H1 (cell line): ENCODE measurements around the gene NAA50. TPM values are rescaled to one million over a fixed set of nuclear protein-coding genes. Genes with fewer than 3 reads are reported as not detected.

Experiments used
- BCL11A ChIP-seq, 2 experiments: IDR thresholded peaks; one replicate each; pipeline ENCODE4 v1.6.1; 2011; ENCODE audit warnings: low read depth in 2 of 2, low read length in 2 of 2, mild to moderate bottlenecking in 2 of 2
- CHD2 ChIP-seq: IDR thresholded peaks from 2 replicates; pipeline ENCODE4 v1.6.1; 2012; ENCODE audit warnings: low read length, improper control_type of control experiment
- CTBP2 ChIP-seq: IDR thresholded peaks from 2 replicates; pipeline ENCODE4 v1.7.0; 2011; ENCODE audit warnings: borderline replicate concordance, mild to moderate bottlenecking, moderate library complexity, mixed read lengths, low read length; ENCODE audit not compliant: insufficient read depth, insufficient read length
- CTCF ChIP-seq, 3 experiments: IDR thresholded peaks; 1 replicate in 2 of 3; 2 replicates in 1 of 3; pipeline versions ENCODE4 v1.5.1 to v1.6.1; 2011; ENCODE audit warnings: low read length in 3 of 3, mild to moderate bottlenecking in 3 of 3, inconsistent platforms in 2 of 3, low read depth in 1 of 3, moderate library complexity in 1 of 3; ENCODE audit not compliant: insufficient read depth in 1 of 3; ENCODE audit errors: control extremely low read depth in 1 of 3
- EP300 ChIP-seq, 2 experiments: IDR thresholded peaks; 1 replicate in 1 of 2; 2 replicates in 1 of 2; pipeline ENCODE4 v1.6.1; 2011 to 2012; ENCODE audit warnings: low read depth in 2 of 2, low read length in 2 of 2, mild to moderate bottlenecking in 2 of 2, borderline replicate concordance in 1 of 2, inconsistent platforms in 1 of 2, moderate library complexity in 1 of 2
- EZH2 ChIP-seq: fragments of 200-600 bp; sonication (generic); IDR thresholded peaks from 2 replicates; pipeline ENCODE4 v1.7.1; 2012; ENCODE audit warnings: low read depth, mild to moderate bottlenecking, moderate library complexity, low read length, inconsistent platforms; ENCODE audit not compliant: severe bottlenecking
- FOSL1 ChIP-seq: IDR thresholded peaks from 2 replicates; pipeline ENCODE4 v1.6.1; 2011; ENCODE audit warnings: mild to moderate bottlenecking, low read depth, low read length, moderate library complexity; ENCODE audit not compliant: insufficient read depth
- GABPA ChIP-seq: IDR thresholded peaks from 2 replicates; pipeline ENCODE4 v1.6.1; 2011; ENCODE audit warnings: mild to moderate bottlenecking, low read length, moderate library complexity, borderline replicate concordance; ENCODE audit not compliant: insufficient read depth
- HDAC2 ChIP-seq, 2 experiments: fragments of 300-600 bp in 1 of 2; sonication (generic) in 1 of 2; IDR thresholded peaks; 2 replicates each; pipeline ENCODE4 v1.6.1; 2011 to 2012; ENCODE audit warnings: low read depth in 2 of 2, low read length in 2 of 2, mild to moderate bottlenecking in 2 of 2, moderate library complexity in 2 of 2, borderline replicate concordance in 1 of 2, inconsistent platforms in 1 of 2
- KDM5A ChIP-seq: fragments of 200-600 bp; IDR thresholded peaks from 2 replicates; pipeline ENCODE4 v1.7.1; 2012; ENCODE audit warnings: mild to moderate bottlenecking, low read length, inconsistent platforms, mixed read lengths
- MAFK ChIP-seq: IDR thresholded peaks from 2 replicates; pipeline ENCODE4 v1.6.1; 2012; ENCODE audit warnings: low read depth, mild to moderate bottlenecking, improper control_type of control experiment, low read length
- MAX ChIP-seq: IDR thresholded peaks from 2 replicates; pipeline ENCODE4 v1.6.1; 2012; ENCODE audit warnings: inconsistent platforms
- NRF1 ChIP-seq: IDR thresholded peaks from 2 replicates; pipeline ENCODE4 v1.6.1; 2011; ENCODE audit warnings: mild to moderate bottlenecking, low read depth, low read length, improper control_type of control experiment
- PHF8 ChIP-seq: fragments of 200-600 bp; sonication (generic); conservative IDR thresholded peaks from 2 replicates; pipeline ENCODE4 v1.7.1; 2012; ENCODE audit warnings: low read depth, mild to moderate bottlenecking, inconsistent platforms, low read length, moderate library complexity
- POLR2A ChIP-seq, 2 experiments: IDR thresholded peaks; 1 replicate in 1 of 2; 2 replicates in 1 of 2; pipeline ENCODE4 v1.6.1; 2011; ENCODE audit warnings: low read depth in 2 of 2, low read length in 2 of 2, mild to moderate bottlenecking in 2 of 2; ENCODE audit errors: control extremely low read depth in 1 of 2
- SAP30 ChIP-seq: fragments of 300-600 bp; sonication (generic); IDR thresholded peaks from 2 replicates; pipeline ENCODE4 v1.7.1; 2012; ENCODE audit warnings: low read length, moderate library complexity, mild to moderate bottlenecking, inconsistent platforms; ENCODE audit not compliant: insufficient read depth, insufficient replicate concordance
- SP1 ChIP-seq: IDR thresholded peaks from 2 replicates; pipeline ENCODE4 v1.6.1; 2011; ENCODE audit warnings: low read depth, low read length
- TAF1 ChIP-seq: IDR thresholded peaks from 2 replicates; pipeline ENCODE4 v1.6.1; 2011; ENCODE audit warnings: mild to moderate bottlenecking, low read depth, low read length
- TEAD4 ChIP-seq: IDR thresholded peaks from 2 replicates; pipeline ENCODE4 v1.6.1; 2012; ENCODE audit warnings: low read depth, low read length, inconsistent platforms, mixed read lengths
- YY1 ChIP-seq: IDR thresholded peaks from 2 replicates; pipeline ENCODE4 v1.6.1; 2011; ENCODE audit warnings: low read depth, mild to moderate bottlenecking, low read length
- polyA plus RNA-seq, 7 experiments: library from polyadenylated mRNA; depleted of rRNA in 3 of 7; stranded (reverse) in 5 of 7; unstranded in 2 of 7; fragments of >200 nt in 5 of 7; fragments of 200-250 nt in 2 of 7; gene quantifications; 1 replicate in 5 of 7; 2 replicates in 1 of 7; 4 replicates in 1 of 7; pipeline versions ENCODE4 v1.2.1 to v1.2.3, GENCODE V29; 2011 to 2013; ENCODE audit warnings: missing spikeins in 2 of 7, mixed read lengths in 2 of 7
- total RNA-seq: library from RNA; stranded (reverse); fragmentation: NEBNext Ultra II Directional; extraction: Animal tissue kit (Norgen Biotek cat#: 25700); gene quantifications from 2 replicates; pipeline ENCODE4 v1.2.1, GENCODE V29; 2021

The NAA50 gene
- total and polyA plus RNA-seq, 2 of the 8 experiments (the other 6 are each of a cell fraction or from before 2014, with no cell fraction given), result 46.6 to 231 TPM

DNA sequence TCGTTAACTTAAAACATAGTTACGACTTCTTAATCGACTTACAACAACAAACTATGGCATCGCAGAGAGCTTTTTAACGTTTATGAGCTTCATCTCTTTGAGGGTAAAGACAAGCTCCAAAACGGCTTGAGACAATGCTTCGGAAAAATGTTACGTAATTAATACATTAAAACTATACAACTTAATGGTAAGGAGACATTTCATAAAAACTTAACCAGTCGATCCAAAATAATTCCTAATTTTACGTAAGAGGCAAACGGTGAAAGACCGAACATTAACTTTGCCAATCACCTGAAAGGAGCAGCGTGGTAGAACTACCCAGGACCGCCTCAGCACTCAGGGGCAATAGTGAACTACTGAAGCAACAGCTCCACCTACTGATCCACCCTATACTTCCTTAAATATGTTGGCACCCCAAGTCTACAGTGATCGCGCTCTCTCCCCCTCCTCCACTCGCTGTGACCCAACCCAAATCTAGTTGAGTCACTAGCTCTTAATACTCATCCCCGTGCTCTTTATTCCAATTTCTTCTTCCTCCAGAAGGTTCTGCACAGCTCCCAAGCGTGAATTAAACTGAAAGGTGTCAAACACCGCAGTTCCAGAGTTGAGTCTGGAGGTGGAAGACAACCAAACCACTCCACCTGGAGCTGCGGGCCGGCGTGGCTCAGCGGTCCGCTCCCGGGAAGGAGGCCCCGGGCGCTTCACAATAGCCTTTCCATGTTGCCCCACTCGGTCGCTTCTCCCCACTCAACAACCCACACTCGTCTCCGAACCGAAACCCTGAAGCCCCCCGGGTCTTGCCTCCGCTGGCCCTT, 901 bp downstream of the NAA50 start (continued):
- peak; percentile 48 to 83 (median 82) for TF ChIP-seq CTCF (IDR thresholded peaks at IDR 0.05; ENCODE audit: control extremely low read depth in 1 of 3, insufficient read depth in 1 of 3, low read depth in 1 of 3, low read length in 3 of 3)
- TF ChIP-seq POLR2A (IDR thresholded peaks at IDR 0.05; ENCODE audit: control extremely low read depth in 1 of 2, low read depth in 2 of 2, low read length in 2 of 2), result peak; percentile 33 to 82
- no peak for TF ChIP-seq EP300 (IDR thresholded peaks at IDR 0.05; ENCODE audit: borderline replicate concordance in 1 of 2, low read depth in 2 of 2, low read length in 2 of 2)
- TF ChIP-seq MAX, result peak; percentile 48
- TF ChIP-seq CHD2, result peak; percentile 42; the same call in 1 of the 2 replicates
- no peak for TF ChIP-seq GABPA
- TF ChIP-seq SP1, result 0 out of 2 replicates have a peak, but pooled peaks have one; percentile 19
- TF ChIP-seq KDM5A, result peak; percentile 67; the same call in 1 of the 2 replicates
- TF ChIP-seq TAF1, result peak; percentile 69
- no peak for TF ChIP-seq BCL11A (IDR thresholded peaks at IDR 0.05; ENCODE audit: low read depth in 2 of 2, low read length in 2 of 2)
- TF ChIP-seq YY1, result 0 out of 2 replicates have a peak, but pooled peaks have one; percentile 21
- no peak for TF ChIP-seq CTBP2
- no peak for TF ChIP-seq NRF1
- TF ChIP-seq FOSL1, result no peak
- TF ChIP-seq MAFK, result no peak
- no peak for TF ChIP-seq EZH2
- 0 out of 2 replicates have a peak, but pooled peaks have one; percentile 12 for TF ChIP-seq TEAD4
- peak; percentile 25 for TF ChIP-seq SAP30
- TF ChIP-seq PHF8, result no peak
- TF ChIP-seq HDAC2 (IDR thresholded peaks at IDR 0.05; ENCODE audit: borderline replicate concordance in 1 of 2, low read depth in 2 of 2, low read length in 2 of 2), result no peak
